ENCODE results near the gene LRG1. TPM values are rescaled to one million over a fixed set of nuclear protein-coding genes. Genes with fewer than 3 reads are reported as not detected.

Gene LRG1, protein sequence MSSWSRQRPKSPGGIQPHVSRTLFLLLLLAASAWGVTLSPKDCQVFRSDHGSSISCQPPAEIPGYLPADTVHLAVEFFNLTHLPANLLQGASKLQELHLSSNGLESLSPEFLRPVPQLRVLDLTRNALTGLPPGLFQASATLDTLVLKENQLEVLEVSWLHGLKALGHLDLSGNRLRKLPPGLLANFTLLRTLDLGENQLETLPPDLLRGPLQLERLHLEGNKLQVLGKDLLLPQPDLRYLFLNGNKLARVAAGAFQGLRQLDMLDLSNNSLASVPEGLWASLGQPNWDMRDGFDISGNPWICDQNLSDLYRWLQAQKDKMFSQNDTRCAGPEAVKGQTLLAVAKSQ
- total RNA-seq, result under 1 TPM; 0.32 to 0.35 TPM

GRCh38 chr19:4539693-4540581, at the start of gene LRG1:
Gene LRG1 (minus strand): TSS chr19:4540036. CDS start chr19:4540013, 23 bp downstream.
- CTCF ChIA-PET, result interaction anchor here (1.0 to 1.8 kb wide), 3 partner anchors 14 to 27 kb away, joined by 3 to 9 read pairs (median 4); no protein-coding TSS in a partner anchor
- H3K4me1 Mint-ChIP-seq, result peaks cover 4% of the 10 kb centered on the region
- no peak within 1 kb of the TSS for H3K27ac Mint-ChIP-seq
- peaks cover 3% of the 10 kb centered on the region for H3K27me3 Mint-ChIP-seq
- H3K36me3 Mint-ChIP-seq, result no peaks in the 10 kb centered on the region
- no peak within 1 kb of the TSS for H3K4me3 Mint-ChIP-seq
- no peak for DNase-seq
- H3K9me3 Mint-ChIP-seq (ENCODE audit: low read depth), result no peaks in the 10 kb centered on the region
- no peak for ATAC-seq

DNA sequence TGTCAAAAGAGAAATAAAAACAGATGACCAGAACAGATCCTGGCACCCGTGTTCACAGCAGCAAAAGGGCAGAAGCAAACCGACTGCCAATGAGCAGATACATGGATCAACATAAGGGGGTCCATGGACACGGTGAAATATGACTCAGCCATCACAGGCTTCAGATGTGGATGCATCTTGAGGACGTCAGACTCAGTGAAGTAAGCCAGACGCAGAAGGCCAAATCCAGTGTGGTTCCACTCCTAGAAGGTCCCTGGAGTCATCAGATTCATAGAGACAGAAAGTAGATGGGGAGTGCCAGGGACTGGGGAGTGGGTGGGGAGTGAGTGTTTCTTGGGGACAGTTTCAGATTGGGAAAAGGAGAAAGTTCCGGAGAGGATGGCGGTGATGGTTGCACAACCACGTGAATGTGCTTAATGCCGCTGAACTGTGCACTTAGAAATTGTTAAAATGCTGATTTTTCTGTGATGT, 48.5 kb upstream of the LRG1 start:
- no peak overlapping the region for H3K27ac Mint-ChIP-seq
- no peaks in the 10 kb centered on the region for H3K9me3 Mint-ChIP-seq (ENCODE audit: low read depth)
- no peaks in the 10 kb centered on the region for H3K36me3 Mint-ChIP-seq
- ATAC-seq, result no peak
- DNase-seq, result no peak
- no peaks in the 10 kb centered on the region for H3K4me1 Mint-ChIP-seq
- H3K27me3 Mint-ChIP-seq, result peaks cover 40% of the 10 kb centered on the region
- CTCF ChIA-PET, result interaction anchor here (1.1 kb wide), 1 partner anchor 44 kb away, joined by 3 read pairs; no protein-coding TSS in a partner anchor
- no peak overlapping the region for H3K4me3 Mint-ChIP-seq

DNA sequence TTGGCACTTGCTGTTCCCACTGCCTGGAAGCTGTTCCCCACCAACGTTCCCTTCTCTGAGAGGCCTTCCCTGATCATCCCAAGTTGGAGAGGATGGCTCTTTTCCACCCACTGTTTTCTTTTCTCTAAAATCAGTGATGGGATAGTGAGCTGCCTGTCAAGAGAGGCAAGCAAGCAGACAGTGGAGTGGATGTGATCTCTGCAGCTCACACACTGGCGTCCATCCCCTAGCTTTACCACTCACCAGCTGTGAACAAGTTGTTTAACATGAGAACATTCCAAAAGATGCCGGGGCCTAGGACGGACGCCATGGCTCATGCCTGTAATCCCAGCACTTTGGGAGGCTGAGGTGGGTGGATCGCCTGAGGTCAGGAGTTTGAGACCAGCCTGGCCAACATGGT, 47.7 kb upstream of the LRG1 start:
- DNase-seq (no peak), ATAC-seq (no peak)
- H3K9me3 Mint-ChIP-seq (ENCODE audit: low read depth), result no peaks in the 10 kb centered on the region
- H3K4me3 Mint-ChIP-seq, result no peak overlapping the region
- no peak overlapping the region for H3K27ac Mint-ChIP-seq
- CTCF ChIA-PET, result interaction anchor here (1.1 to 2.6 kb wide), 2 partner anchors 20 to 45 kb away, joined by 3 to 8 read pairs; no protein-coding TSS in a partner anchor
- H3K4me1 Mint-ChIP-seq, result no peaks in the 10 kb centered on the region
- H3K36me3 Mint-ChIP-seq, result no peaks in the 10 kb centered on the region
- peaks cover 44% of the 10 kb centered on the region for H3K27me3 Mint-ChIP-seq

GRCh38 chr19:4586691-4587090, 46.9 kb upstream of the LRG1 start:
- CTCF ChIA-PET, result interaction anchor here (2.6 kb wide), 1 partner anchor 19 kb away, joined by 8 read pairs; no protein-coding TSS in a partner anchor
- Mint-ChIP-seq H3K27ac (no peak overlapping the region), H3K36me3 (no peaks in the 10 kb centered on the region), H3K27me3 (peaks cover 50% of the 10 kb centered on the region), H3K4me1 (peaks cover 5% of the 10 kb centered on the region), H3K4me3 (no peak overlapping the region), H3K9me3 (ENCODE audit: low read depth) (no peaks in the 10 kb centered on the region)
- no peak for ATAC-seq
- DNase-seq, result no peak

DNA sequence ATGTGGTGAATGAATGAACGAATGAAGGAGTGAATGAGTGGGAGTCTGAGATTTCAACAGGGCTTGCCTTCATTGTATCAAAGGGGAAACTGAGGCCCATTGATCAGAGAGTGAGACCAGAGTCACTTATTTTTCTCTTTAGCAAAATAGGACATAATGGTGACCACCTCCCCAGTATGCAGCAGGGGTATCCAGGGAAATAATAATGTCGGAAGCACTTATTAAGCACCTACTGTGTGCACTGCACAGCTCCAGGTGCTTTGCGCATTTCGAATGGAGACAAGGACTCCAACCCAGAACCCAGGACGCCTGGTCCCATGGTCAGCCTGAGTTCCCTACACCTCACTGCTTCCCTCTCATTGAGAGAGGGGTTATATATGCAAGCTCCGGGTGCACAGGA, 46.4 kb upstream of the LRG1 start:
- Mint-ChIP-seq H3K27ac (no peak overlapping the region), H3K4me3 (no peak overlapping the region), H3K36me3 (no peaks in the 10 kb centered on the region), H3K4me1 (peaks cover 5% of the 10 kb centered on the region), H3K9me3 (ENCODE audit: low read depth) (no peaks in the 10 kb centered on the region), H3K27me3 (peaks cover 46% of the 10 kb centered on the region)
- ATAC-seq, result no peak
- CTCF ChIA-PET, result interaction anchor here (2.2 to 2.6 kb wide), 2 partner anchors 10 to 18 kb away, joined by 7 to 8 read pairs; no protein-coding TSS in a partner anchor
- no peak for DNase-seq

DNA sequence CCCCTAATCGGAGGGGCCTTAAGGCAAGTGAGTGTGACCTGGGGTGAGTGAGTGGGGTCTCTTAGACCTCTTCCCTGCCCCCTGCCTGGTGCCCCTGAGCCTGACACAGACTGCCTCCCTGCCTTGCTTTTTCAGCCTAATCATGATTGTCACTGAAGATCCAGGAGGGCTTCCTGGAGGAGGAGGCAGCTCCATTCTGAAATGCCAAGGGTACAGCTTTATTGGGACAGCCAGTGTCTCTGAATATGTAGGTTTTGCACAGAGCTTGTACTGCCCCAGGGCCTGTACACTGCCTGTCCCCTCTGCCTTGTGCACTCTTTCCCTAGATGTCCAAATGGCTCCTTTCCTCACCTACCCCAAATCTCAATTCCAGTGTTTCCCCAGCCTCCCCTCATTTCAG, 45.7 kb upstream of the LRG1 start:
- Mint-ChIP-seq H3K4me3 (no peak overlapping the region), H3K36me3 (no peaks in the 10 kb centered on the region), H3K27me3 (peaks cover 43% of the 10 kb centered on the region), H3K4me1 (peaks cover 5% of the 10 kb centered on the region), H3K27ac (no peak overlapping the region), H3K9me3 (ENCODE audit: low read depth) (no peaks in the 10 kb centered on the region)
- DNase-seq (no peak), ATAC-seq (no peak)
- CTCF ChIA-PET, result interaction anchor here (1.2 to 2.6 kb wide), 3 partner anchors 9 to 60 kb away, joined by 3 to 8 read pairs (median 7); no protein-coding TSS in a partner anchor

- no peaks in the 10 kb centered on the region for H3K36me3 Mint-ChIP-seq
- H3K9me3 Mint-ChIP-seq (ENCODE audit: low read depth), result no peaks in the 10 kb centered on the region
- ATAC-seq (no peak), DNase-seq (no peak)
- H3K27me3 Mint-ChIP-seq, result peaks cover 47% of the 10 kb centered on the region
- no peak overlapping the region for H3K27ac Mint-ChIP-seq
- CTCF ChIA-PET, result interaction anchor here (1.1 to 2.2 kb wide), 4 partner anchors 8 to 60 kb away, joined by 3 to 7 read pairs (median 4); no protein-coding TSS in a partner anchor
- H3K4me3 Mint-ChIP-seq, result no peak overlapping the region
- H3K4me1 Mint-ChIP-seq, result peaks cover 5% of the 10 kb centered on the region
These were observed 45.0 kb upstream of the LRG1 start for GRCh38 chr19:4584670-4585460.

GRCh38 chr19:4583961-4584669, 44.3 kb upstream of the LRG1 start:
- H3K36me3 Mint-ChIP-seq, result no peaks in the 10 kb centered on the region
- H3K4me1 Mint-ChIP-seq, result peaks cover 5% of the 10 kb centered on the region
- peaks cover 53% of the 10 kb centered on the region for H3K27me3 Mint-ChIP-seq
- H3K27ac Mint-ChIP-seq, result no peak overlapping the region
- H3K9me3 Mint-ChIP-seq (ENCODE audit: low read depth), result no peaks in the 10 kb centered on the region
- H3K4me3 Mint-ChIP-seq, result no peak overlapping the region
- ATAC-seq (peak; percentile 51), DNase-seq (no peak)
- CTCF ChIA-PET, result interaction anchor here (0.6 to 2.2 kb wide), 4 partner anchors 8 to 147 kb away, joined by 3 to 7 read pairs (median 4); no protein-coding TSS in a partner anchor

DNA sequence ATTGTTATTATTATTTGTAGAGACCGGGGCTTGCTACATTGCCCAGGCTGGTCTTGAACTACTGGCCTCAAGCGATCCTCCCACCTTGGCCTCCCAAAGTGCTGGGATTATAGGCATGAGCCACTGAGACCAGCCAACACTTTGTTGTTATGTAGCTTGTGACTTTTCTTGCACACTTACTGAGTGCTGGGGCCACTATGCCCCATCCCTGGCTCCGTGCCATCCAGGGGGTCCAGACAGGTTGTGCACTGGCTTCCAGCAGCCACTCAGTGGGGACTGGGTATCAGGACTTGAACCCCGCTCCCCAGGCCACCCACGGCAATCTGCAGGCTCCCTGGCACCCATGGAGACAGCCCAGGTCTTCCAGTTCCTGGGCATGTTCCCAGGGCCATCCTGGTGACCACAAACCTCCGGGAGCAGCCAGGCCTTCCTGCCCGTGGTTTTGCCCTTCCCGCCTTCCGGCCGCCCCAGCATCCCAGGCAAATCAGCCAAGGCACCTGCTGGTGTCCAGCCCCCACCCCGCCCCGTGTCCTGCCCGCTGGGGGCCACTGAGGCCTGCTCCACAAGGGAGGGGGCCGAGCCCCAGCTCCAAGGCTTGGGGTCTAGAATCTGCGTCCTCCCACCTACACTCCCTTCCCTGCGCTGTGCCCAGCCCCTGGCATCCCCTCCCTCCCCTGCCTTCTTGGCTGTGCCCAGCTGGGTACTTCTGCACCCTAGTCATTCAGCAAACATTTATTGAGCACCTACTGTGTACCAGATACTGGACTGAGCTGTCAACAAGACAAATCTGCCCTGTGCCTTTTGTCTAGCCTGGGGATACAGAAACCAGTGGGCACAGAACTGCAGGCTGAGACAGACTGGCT, 43.4 kb upstream of the LRG1 start:
- H3K27ac Mint-ChIP-seq, result no peak overlapping the region
- peaks cover 5% of the 10 kb centered on the region for H3K4me1 Mint-ChIP-seq
- CTCF ChIA-PET, result interaction anchor here (0.6 kb wide), 2 partner anchors 41 to 148 kb away, joined by 3 read pairs; no protein-coding TSS in a partner anchor
- H3K27me3 Mint-ChIP-seq, result peaks cover 59% of the 10 kb centered on the region
- no peak overlapping the region for H3K4me3 Mint-ChIP-seq
- H3K36me3 Mint-ChIP-seq, result no peaks in the 10 kb centered on the region
- ATAC-seq (no peak), DNase-seq (no peak)
- no peaks in the 10 kb centered on the region for H3K9me3 Mint-ChIP-seq (ENCODE audit: low read depth)

- no peaks in the 10 kb centered on the region for H3K9me3 Mint-ChIP-seq (ENCODE audit: low read depth)
These were observed 42.1 kb upstream of the LRG1 start for GRCh38 chr19:4581666-4582553.

More at GRCh38 chr19:4581666-4582553, 42.1 kb upstream of the LRG1 start:
- no peak for ATAC-seq
- Mint-ChIP-seq H3K27ac (no peak overlapping the region), H3K36me3 (no peaks in the 10 kb centered on the region), H3K27me3 (peaks cover 57% of the 10 kb centered on the region), H3K4me3 (no peak overlapping the region), H3K4me1 (peaks cover 5% of the 10 kb centered on the region)
- DNase-seq, result no peak
- CTCF ChIA-PET, result no interaction called here
